Activated T-cell treated with anti-CD3 and anti-CD28 coated beads for 4 hours (primary cell): ENCODE results near the gene MAP2K6.

Source experiments
- DNase-seq: peaks from one replicate; pipeline ENCODE4 v3.0.0-alpha.2; 2020

Gene MAP2K6

GRCh38 chr17:69427486-69428197 lies 13.1 kb downstream of the MAP2K6 start:
- DNase-seq = no peak

DNA sequence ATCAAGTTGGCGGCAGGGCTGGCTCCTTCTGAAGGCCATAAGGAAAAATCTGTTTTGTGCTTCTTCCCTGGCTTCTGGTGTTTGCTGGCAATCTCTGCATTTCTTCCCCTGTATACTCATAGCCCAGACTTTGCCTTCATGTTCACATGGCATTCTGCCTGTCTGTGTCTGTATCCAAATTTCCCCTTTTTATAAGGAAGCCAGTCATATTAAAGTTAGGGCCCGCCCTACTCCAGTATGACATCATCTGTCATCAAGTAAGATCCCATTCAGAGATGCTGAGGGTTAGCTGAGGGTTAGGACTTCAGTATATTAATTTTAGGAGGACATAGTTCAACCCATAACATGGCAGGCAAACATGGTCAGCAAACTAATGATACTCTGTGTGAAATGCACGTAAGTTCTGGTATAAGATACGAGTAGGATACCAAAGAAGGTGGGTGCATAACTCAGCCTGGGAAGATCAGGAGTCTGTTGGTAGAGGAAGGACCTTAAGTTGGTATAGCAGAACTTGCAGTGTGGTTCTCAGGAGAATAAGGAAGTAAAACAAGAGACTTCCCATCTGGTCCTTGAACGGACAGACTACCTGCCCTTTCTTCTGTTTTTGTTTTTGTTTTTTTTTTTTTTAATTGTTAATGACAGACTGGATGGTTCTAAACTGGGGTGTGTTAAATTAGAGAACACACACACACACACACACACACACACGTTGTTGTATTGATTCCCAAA lies 13.9 kb downstream of the MAP2K6 start:
- no peak for DNase-seq

GRCh38 chr17:69430488-69430887 lies 16.0 kb downstream of the MAP2K6 start:
- no peak for DNase-seq

GRCh38 chr17:69431835-69432234 lies 17.3 kb downstream of the MAP2K6 start:
- no peak for DNase-seq

- DNase-seq = no peak
Observed at GRCh38 chr17:69433093-69433492, 18.6 kb downstream of the MAP2K6 start.

DNA sequence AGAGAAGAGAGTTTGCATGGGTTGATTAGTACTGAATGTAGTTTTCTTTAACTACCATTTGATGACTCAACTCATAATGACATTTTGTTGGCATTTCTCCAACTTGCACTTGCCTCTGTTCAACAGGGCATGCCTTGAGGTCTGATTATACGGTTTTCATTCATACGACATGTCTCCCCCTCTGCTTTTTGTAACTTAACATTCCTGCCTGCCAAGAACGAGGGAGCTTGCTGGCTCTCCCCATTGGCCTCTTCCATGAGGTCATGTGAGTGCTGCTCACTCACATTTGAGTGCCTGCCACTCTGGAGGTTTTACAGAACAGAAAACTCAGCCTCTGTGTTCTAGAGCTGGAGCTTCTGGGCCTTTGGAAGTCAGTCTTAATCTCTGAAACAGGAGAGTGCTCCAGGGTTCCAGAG lies 19.7 kb downstream of the MAP2K6 start:
- no peak for DNase-seq

DNA sequence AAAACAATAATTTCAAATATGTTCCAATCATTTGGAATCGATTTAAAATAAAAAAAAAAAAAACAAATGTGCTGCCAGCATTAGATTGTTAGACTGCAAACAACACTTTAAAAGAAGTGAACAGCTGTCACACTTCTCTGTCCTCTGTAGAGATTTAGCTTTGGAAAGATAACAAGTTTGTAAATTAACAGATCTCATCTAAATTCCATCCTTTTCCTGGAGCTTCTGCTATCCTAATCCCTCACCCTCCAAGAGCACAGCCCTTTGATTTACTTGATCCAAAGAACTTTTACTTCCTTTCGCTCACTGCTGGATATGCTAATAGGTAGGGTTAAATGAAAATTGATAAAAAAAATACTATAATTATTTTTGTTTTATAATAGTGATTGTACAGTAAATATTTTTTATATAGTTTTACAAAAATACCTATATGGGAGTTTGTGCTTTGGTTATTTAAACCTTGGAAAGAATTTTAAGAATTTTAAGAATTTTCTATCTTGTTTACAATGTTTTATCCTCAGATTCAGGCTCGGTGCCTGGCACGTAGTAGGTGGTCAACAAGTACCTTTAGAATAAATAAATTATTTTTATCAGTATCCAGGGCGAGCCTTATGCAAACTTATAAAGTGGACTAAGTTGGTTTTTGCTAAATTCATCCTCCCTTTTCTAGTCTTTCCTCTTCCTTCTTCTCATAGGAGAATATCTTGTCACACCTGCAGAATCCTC lies 21.6 kb downstream of the MAP2K6 start:
- DNase-seq = no peak

DNA sequence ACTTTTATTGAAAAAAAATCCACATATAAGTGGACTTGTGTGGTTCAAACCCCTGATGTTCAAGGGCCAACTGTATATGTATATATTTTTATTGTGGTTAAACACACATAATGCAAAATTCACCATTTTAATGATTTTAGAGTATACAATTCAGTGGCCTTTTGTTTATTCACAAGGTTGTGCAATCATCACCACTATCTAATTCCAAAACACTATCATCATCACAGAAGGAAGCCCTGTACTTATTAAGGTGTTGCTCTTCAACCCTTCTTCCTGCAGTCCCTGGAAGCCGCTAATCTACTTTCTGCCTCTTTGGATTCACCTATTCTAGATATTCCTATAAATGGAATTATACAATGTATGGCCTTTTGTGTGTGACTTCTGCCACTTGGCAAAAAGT lies 23.0 kb downstream of the MAP2K6 start:
- DNase-seq = no peak

GRCh38 chr17:69438776-69439175 lies 24.3 kb downstream of the MAP2K6 start:
- no peak for DNase-seq

GRCh38 chr17:69441179-69441578 lies 26.7 kb downstream of the MAP2K6 start:
- DNase-seq = no peak

GRCh38 chr17:69443138-69443537 lies 28.6 kb downstream of the MAP2K6 start:
- DNase-seq = no peak

DNA sequence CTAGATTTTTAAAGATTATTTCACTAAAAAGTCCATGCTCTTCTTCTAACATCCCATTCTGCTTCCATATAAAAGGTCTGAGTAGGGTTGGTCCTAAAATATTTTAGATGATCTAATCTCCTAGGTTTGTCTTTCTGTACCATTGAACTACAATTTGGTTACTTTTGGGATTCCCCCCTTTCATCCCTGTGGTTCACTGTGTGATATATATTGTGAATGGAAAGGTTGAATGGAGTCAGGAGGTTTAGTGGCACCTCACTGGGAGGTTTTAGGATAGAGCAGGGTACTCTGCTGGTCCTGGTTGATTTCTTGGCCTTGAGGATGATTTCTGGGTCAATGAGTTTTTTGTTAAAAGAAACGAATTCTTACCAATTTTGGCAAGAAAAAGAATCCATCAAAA lies 29.5 kb downstream of the MAP2K6 start:
- DNase-seq = no peak

DNA sequence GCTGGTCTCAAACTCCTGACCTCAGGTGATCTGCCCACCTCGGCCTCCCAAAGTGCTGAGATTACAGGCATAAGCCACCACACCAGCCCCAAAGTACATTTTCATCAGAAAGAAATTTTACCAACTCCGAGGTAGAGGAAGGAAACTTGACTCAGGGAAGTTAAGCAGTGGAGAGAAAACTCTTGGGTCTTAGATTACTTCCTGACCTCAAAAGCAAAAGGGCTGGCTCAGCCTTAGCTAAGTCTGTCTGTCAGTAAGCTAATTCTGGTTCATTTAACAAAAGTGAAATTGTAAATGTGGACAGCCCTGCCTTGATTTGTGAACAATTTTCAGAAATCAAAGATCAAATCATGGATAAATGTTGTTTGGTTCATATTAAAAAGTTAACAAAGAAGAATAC lies 30.6 kb downstream of the MAP2K6 start:
- DNase-seq = no peak

DNA sequence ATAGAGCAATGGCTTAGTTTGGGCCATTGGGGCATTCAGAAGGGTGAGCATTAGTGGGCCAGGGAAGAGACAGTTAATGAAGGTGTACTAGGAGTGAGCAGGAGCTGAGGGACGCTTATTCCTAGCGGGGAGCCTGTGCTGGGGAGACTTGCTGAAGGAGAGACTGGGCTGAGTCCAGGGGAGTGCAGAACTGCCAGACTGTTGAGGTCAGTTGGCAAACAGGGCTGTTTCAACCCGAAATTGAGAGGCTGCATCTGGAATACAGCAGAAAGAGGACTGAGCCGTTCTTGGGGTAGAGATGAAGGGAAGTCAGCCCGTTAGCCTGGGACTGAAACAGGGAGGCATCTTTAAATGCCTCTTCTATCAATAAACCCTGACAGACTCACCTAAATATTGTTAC lies 33.2 kb downstream of the MAP2K6 start:
- DNase-seq = no peak

DNA sequence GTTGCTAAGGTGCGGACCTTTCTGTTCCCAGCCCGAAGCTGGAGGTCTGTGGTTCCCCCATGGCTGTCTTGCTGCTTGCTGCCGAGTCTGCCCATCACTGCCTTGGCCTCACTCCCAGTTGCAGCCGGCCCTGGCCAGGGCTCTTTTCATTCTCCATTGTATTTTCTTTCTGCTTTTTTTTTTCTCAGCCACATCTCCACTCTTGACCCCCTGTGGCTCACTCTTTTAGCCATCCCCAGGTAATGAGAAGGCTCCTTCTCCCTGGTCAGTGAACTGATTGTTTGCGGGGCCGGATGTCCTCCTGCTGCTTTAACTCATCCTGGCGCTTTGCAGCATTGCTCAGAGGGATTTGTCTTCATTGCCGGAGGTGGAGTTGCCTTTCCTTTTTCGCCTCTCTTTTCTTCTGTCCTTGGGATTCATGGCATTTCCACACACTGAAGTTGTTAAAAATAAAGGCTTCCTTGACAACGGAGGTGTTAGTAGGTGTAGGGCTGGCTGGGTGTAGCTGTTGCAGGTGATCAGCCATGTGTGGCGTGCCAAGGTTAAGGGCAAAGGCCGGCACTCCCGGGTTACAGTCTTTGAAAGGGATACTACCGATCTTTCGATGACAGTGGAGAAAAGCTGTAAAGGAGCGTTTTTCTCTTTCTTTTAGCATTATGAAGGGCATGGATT lies 34.1 kb downstream of the MAP2K6 start:
- no peak for DNase-seq

DNA sequence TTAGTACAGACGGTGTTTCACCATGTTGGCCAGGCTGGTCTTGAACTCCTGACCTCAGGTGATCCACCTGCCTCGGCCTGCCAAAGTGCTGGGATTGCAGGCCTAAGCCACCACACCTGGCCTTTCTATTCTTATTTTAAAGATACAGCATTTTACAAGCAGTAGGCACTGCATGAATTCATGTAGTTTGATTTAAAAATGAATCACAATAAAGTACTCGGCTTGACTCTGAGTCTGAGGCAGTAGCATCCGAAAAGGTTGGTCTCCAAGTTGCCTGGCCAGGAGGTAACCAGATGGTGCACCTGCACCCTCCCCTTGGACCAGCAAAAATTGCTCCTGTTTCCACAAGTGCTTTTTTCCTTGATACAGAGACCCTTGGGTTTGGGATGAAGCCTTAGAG lies 35.6 kb downstream of the MAP2K6 start:
- DNase-seq = no peak

GRCh38 chr17:69450918-69451317 lies 36.4 kb downstream of the MAP2K6 start:
- no peak for DNase-seq

DNA sequence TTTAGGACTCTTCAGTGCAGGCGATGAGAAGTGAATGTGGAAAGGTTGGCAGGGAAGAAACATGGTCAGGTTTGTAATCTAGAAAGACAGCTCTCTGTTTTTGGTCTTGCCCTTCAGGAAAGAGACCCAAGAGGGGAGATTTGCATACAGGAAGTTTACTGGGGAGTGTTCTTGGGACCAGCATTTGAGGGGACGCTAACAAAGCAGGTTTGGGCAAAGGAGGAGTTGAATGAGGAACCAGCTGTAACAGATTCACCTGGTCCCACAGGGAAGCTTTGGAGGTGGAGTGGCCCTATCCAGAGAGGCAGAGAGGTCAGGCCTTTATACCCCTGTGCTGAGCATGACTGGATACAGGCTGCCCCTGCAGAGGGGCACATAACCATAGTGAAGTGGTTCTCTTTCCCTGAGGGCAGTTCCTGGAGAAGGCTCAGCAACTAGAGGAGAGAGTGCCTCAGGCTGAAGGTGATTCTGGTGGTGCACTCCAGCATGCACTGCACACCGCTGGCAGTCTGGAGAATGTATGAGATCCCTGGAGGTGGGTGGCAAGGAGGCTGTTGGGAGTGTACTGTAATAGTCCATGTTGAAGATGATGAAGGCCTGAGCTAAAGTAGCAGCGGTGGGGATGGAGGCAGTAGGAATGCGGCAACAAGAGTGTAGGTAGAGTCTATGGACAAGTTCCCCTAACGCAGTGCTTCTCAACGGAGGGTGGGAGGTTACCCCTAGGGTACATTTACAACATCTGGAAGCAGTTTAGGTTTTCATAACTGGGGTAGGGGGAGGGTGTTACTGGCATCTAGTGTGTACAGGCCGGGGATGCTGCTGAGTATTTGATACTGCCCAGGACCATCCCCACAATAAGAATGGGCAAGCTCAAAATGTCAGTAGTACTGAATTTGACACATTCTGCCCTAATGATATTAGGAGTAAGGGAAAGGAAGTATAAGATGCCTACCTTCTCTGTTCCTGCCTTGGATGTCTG lies 37.2 kb downstream of the MAP2K6 start:
- no peak for DNase-seq

DNA sequence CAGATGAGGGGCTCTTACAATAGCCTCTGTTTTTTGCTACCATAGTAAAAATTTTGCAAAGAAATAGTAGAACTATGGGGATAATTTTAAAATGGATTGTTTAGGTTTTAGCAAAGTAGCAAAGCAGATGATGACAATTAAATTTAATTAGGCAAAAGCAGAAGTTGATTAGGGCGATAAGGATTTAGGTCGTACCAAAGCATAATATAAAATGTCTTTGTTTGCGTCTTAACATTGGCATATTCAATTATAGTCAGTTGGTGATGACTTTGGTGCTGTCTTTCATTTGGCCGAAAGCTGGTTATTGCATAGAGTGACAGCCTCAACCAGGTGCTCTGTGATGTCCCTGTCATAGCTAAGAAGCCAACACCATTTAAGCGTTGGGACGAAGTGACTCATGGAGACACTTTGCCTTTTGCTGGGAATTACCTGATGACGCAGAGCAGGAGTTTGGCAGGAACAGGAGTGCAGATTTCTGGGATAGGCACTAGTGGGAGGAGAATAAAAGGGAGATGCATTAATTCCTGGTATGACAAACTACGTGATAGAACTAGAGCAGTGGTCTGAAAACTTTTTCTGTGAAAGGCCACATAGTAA lies 38.3 kb downstream of the MAP2K6 start:
- no peak for DNase-seq

- no peak for DNase-seq
Observed at GRCh38 chr17:69454051-69454450, 39.6 kb downstream of the MAP2K6 start.

DNA sequence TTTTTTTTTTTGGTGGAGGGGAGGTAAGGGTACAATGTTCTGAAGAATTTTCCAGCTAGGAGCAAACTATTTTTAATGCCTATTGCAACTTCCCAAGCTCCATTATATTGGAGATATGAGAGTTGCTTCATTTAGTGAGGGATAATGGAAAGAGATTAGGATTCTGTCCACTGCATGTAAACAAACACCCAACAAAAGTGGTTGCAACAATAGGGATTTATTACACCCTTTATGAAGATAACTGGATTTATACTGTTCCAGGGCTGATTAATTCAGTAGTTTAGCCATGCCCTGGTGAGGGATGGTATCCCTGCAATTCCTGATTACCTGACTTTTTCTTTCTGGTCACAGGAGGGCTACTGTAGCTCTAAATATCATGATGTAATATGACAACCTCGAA lies 40.5 kb downstream of the MAP2K6 start:
- DNase-seq = no peak

DNA sequence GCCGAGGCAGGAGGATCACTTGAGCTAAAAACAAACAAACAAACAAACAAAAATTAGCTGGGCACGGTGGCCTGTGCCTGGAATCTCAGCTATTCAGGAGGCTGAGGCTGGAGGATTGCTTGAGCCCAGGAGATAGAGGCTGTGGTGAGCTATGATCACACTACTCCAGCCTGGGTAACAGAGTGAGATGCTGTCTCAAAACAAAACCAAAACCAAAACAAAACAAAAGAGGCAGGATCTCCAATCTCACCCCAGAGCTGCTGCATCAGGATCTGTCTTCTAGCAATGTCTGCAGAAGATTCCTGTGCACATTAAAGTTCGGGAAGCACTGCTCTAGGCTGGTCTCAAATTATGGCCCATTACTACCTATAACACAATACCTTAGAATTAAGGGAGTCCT lies 43.1 kb downstream of the MAP2K6 start:
- DNase-seq = no peak
